GM12874 (cell line): ENCODE results near the gene PRKCB.
A peak's percentile ranks its signal among the peaks of the same experiment; 100 is the strongest.

Source experiments
- CTCF ChIP-seq: IDR thresholded peaks from 2 replicates; pipeline ENCODE4 v1.5.1; 2011; ENCODE audit warnings: low read depth, mild to moderate bottlenecking, control low read depth, low read length, moderate library complexity; ENCODE audit not compliant: insufficient read depth

Gene PRKCB

GRCh38 chr16:23803591-23804123 lies 32.1 kb upstream of the PRKCB start:
- TF ChIP-seq CTCF, result peak; percentile 83

- no peak for TF ChIP-seq CTCF
These were observed 28.8 kb upstream of the PRKCB start for GRCh38 chr16:23807028-23807427.

- TF ChIP-seq CTCF, result no peak
These were observed 14.3 kb upstream of the PRKCB start for GRCh38 chr16:23821467-23821866.

GRCh38 chr16:23821875-23822688 lies 13.7 kb upstream of the PRKCB start:
- no peak for TF ChIP-seq CTCF

GRCh38 chr16:23823475-23824384 lies 12.1 kb upstream of the PRKCB start:
- TF ChIP-seq CTCF, result no peak

GRCh38 chr16:23824909-23825308 lies 10.9 kb upstream of the PRKCB start:
- no peak for TF ChIP-seq CTCF

GRCh38 chr16:23826528-23827045 lies 9.2 kb upstream of the PRKCB start:
- no peak for TF ChIP-seq CTCF
